Liver (tissue), 9 donors: ENCODE data around the gene ST6GALNAC5. TPM values are rescaled to one million over a fixed set of nuclear protein-coding genes. Genes with fewer than 3 reads are reported as not detected.

ENCODE experiments used
- DNase-seq: peaks from one replicate; pipeline ENCODE4 v3.0.0-alpha.2; 2017; ENCODE audit warnings: low spot score
- H3K27ac ChIP-seq, 2 donors: one replicate each; pipeline ENCODE4 v1.7.0; 2013; ENCODE audit warnings: inconsistent platforms in 2 of 2, low read length in 2 of 2, control low read depth in 1 of 2, low read depth in 1 of 2, mild to moderate bottlenecking in 1 of 2
- H3K27me3 ChIP-seq, 4 donors: one replicate each; pipeline versions ENCODE4 v1.6.1 to v1.7.0; 2013; ENCODE audit warnings: low read length in 3 of 4, inconsistent platforms in 1 of 4, mild to moderate bottlenecking in 1 of 4, moderate library complexity in 1 of 4; ENCODE audit not compliant: control insufficient read depth in 4 of 4, insufficient read depth in 4 of 4
- H3K36me3 ChIP-seq, 4 donors: one replicate each; pipeline versions ENCODE4 v1.6.1 to v1.7.0; 2013; ENCODE audit warnings: low read length in 3 of 4, mild to moderate bottlenecking in 3 of 4, low read depth in 1 of 4, moderate library complexity in 1 of 4; ENCODE audit not compliant: control insufficient read depth in 4 of 4, insufficient read depth in 3 of 4
- H3K4me1 ChIP-seq, 4 donors: one replicate each; pipeline versions ENCODE4 v1.6.1 to v1.7.0; 2013; ENCODE audit warnings: low read length in 3 of 4, mild to moderate bottlenecking in 3 of 4, moderate library complexity in 1 of 4; ENCODE audit not compliant: control insufficient read depth in 4 of 4, insufficient read depth in 4 of 4
- H3K4me3 ChIP-seq, 3 donors: one replicate each; pipeline versions ENCODE4 v1.6.1 to v1.7.0; 2013; ENCODE audit warnings: low read length in 3 of 3, control low read depth in 1 of 3, low read depth in 1 of 3, mild to moderate bottlenecking in 1 of 3
- H3K9ac ChIP-seq, 2 donors: one replicate each; pipeline ENCODE4 v1.7.0; 2013; ENCODE audit warnings: low read length in 2 of 2, mild to moderate bottlenecking in 2 of 2, moderate library complexity in 2 of 2, control low read depth in 1 of 2, low read depth in 1 of 2
- H3K9me3 ChIP-seq, 4 donors: one replicate each; pipeline versions ENCODE4 v1.6.1 to v1.7.0; 2013; ENCODE audit warnings: low read length in 3 of 4; ENCODE audit not compliant: control insufficient read depth in 4 of 4
- ATF3 ChIP-seq: IDR thresholded peaks from 2 replicates; pipeline ENCODE4 v1.6.1; 2016; ENCODE audit warnings: antibody characterized with exemption
- EGR1 ChIP-seq, 2 donors: IDR thresholded peaks; 2 replicates each; pipeline ENCODE4 v1.6.1; 2016 to 2018; ENCODE audit warnings: antibody characterized with exemption in 2 of 2, low read depth in 2 of 2
- FOXA1 ChIP-seq: IDR thresholded peaks from 2 replicates; pipeline ENCODE4 v1.6.1; 2016; ENCODE audit warnings: antibody characterized with exemption
- FOXA2 ChIP-seq: IDR thresholded peaks from 2 replicates; pipeline ENCODE4 v1.6.1; 2016; ENCODE audit warnings: antibody characterized with exemption
- GABPA ChIP-seq, 2 donors: IDR thresholded peaks in 1 of 2; conservative IDR thresholded peaks in 1 of 2; 2 replicates each; pipeline ENCODE4 v1.6.1; 2016; ENCODE audit warnings: antibody characterized with exemption in 2 of 2, mild to moderate bottlenecking in 1 of 2, moderate library complexity in 1 of 2
- HNF4A ChIP-seq, 2 donors: conservative IDR thresholded peaks; 2 replicates each; pipeline ENCODE4 v1.6.1; 2016; ENCODE audit warnings: antibody characterized with exemption in 2 of 2, mild to moderate bottlenecking in 2 of 2
- HNF4G ChIP-seq: IDR thresholded peaks from 2 replicates; pipeline ENCODE4 v1.6.1; 2016; ENCODE audit warnings: antibody characterized with exemption
- JUND ChIP-seq, 2 donors: IDR thresholded peaks; 2 replicates each; pipeline ENCODE4 v1.6.1; 2016; ENCODE audit warnings: antibody characterized with exemption in 2 of 2
- MAX ChIP-seq: IDR thresholded peaks from 2 replicates; pipeline ENCODE4 v1.6.1; 2016; ENCODE audit warnings: antibody characterized with exemption
- NR2F2 ChIP-seq: IDR thresholded peaks from 2 replicates; pipeline ENCODE4 v1.6.1; 2016; ENCODE audit warnings: antibody characterized with exemption
- RAD21 ChIP-seq, 2 donors: IDR thresholded peaks; 2 replicates each; pipeline ENCODE4 v1.6.1; 2016; ENCODE audit warnings: antibody characterized with exemption in 2 of 2, mild to moderate bottlenecking in 2 of 2
- SP1 ChIP-seq: IDR thresholded peaks from 2 replicates; pipeline ENCODE4 v1.6.1; 2018; ENCODE audit warnings: antibody characterized with exemption, mild to moderate bottlenecking
- YY1 ChIP-seq: IDR thresholded peaks from 2 replicates; pipeline ENCODE4 v1.6.1; 2016; ENCODE audit warnings: antibody characterized with exemption, mild to moderate bottlenecking
- WGBS: extraction: QIAGEN DNeasy Blood & Tissue Kit; methylation state at CpG from one replicate; pipeline ENCODE4 v1.1.7; 2013; 5-methylcytosine and 5-hydroxymethylcytosine counted together
- polyA plus RNA-seq, 2 donors: library from polyadenylated mRNA; stranded (reverse) in 1 of 2; unstranded in 1 of 2; fragments of 200-250 nt in 1 of 2; fragments of >200 nt in 1 of 2; fragmentation: Nextera tagmentation in 1 of 2; extraction: Ambion mirVana in 1 of 2; gene quantifications; one replicate each; pipeline versions ENCODE4 v1.2.1 to v1.2.3, GENCODE V29; 2013 to 2015
- total RNA-seq, 2 donors: library from RNA; depleted of rRNA; stranded (reverse); fragments of >200 nt; gene quantifications; one replicate each; pipeline ENCODE4 v1.2.3, GENCODE V29; 2014
- TF ChIP-seq, protein P1 (sequence below): IDR thresholded peaks from 2 replicates; pipeline ENCODE4 v1.6.1; 2016; ENCODE audit warnings: antibody characterized with exemption, mild to moderate bottlenecking
- TF ChIP-seq, protein P2 (sequence below): fragments of 150-350 bp; IDR thresholded peaks from 2 replicates; pipeline ENCODE4 v1.5.1; 2017; ENCODE audit warnings: improper control_type of control experiment, low read depth, low read length; ENCODE audit not compliant: missing input control
- donor health status: healthy.
- donor health status: healthy.
- donor health status: healthy.
- donor health status: healthy.
- donor health status: healthy.

The ST6GALNAC5 gene
- total and polyA plus RNA-seq, 4 donors: 0.09 to 0.17 TPM; not detected in 2

- no peak for DNase-seq
- H3K9me3 ChIP-seq: no peaks in the 10 kb centered on the region
- H3K9ac ChIP-seq: no peak overlapping the region
- H3K27me3 ChIP-seq: no peaks in the 10 kb centered on the region
- TF ChIP-seq SP1 (no peak), RAD21 (IDR thresholded peaks at IDR 0.05) (no peak), HNF4A (conservative IDR thresholded peaks at IDR 0.05) (no peak), JUND (IDR thresholded peaks at IDR 0.05) (no peak), FOXA2 (no peak), FOXA1 (no peak)
- no peak overlapping the region for H3K4me3 ChIP-seq
- WGBS: 85% methylated on average over 5 of the region's 5 CpGs
- no peaks in the 10 kb centered on the region for H3K4me1 ChIP-seq
- H3K27ac ChIP-seq: no peak overlapping the region
- no peaks in the 10 kb centered on the region for H3K36me3 ChIP-seq
Observed at GRCh38 chr1:77014073-77014788, 147.0 kb downstream of the ST6GALNAC5 start.

GRCh38 chr1:77015748-77016341 is 148.6 kb downstream of the ST6GALNAC5 start:
- 83% methylated on average over 2 of the region's 2 CpGs for WGBS
- H3K9me3 ChIP-seq: no peaks in the 10 kb centered on the region
- no peaks in the 10 kb centered on the region for H3K4me1 ChIP-seq
- H3K27me3 ChIP-seq: no peaks in the 10 kb centered on the region
- H3K4me3 ChIP-seq: no peak overlapping the region
- no peaks in the 10 kb centered on the region for H3K36me3 ChIP-seq
- DNase-seq: no peak
- TF ChIP-seq YY1: no peak
- no peak for TF ChIP-seq FOXA2
- no peak for TF ChIP-seq RAD21 (IDR thresholded peaks at IDR 0.05)
- TF ChIP-seq JUND (IDR thresholded peaks at IDR 0.05): no peak
- TF ChIP-seq HNF4G: no peak
- TF ChIP-seq EGR1 (IDR thresholded peaks at IDR 0.05; ENCODE audit: low read depth in 2 of 2): no peak
- TF ChIP-seq GABPA (IDR thresholded peaks at IDR 0.05 in 1 of 2, conservative IDR thresholded peaks at IDR 0.05 in 1 of 2): no peak
- TF ChIP-seq, protein P1, sequence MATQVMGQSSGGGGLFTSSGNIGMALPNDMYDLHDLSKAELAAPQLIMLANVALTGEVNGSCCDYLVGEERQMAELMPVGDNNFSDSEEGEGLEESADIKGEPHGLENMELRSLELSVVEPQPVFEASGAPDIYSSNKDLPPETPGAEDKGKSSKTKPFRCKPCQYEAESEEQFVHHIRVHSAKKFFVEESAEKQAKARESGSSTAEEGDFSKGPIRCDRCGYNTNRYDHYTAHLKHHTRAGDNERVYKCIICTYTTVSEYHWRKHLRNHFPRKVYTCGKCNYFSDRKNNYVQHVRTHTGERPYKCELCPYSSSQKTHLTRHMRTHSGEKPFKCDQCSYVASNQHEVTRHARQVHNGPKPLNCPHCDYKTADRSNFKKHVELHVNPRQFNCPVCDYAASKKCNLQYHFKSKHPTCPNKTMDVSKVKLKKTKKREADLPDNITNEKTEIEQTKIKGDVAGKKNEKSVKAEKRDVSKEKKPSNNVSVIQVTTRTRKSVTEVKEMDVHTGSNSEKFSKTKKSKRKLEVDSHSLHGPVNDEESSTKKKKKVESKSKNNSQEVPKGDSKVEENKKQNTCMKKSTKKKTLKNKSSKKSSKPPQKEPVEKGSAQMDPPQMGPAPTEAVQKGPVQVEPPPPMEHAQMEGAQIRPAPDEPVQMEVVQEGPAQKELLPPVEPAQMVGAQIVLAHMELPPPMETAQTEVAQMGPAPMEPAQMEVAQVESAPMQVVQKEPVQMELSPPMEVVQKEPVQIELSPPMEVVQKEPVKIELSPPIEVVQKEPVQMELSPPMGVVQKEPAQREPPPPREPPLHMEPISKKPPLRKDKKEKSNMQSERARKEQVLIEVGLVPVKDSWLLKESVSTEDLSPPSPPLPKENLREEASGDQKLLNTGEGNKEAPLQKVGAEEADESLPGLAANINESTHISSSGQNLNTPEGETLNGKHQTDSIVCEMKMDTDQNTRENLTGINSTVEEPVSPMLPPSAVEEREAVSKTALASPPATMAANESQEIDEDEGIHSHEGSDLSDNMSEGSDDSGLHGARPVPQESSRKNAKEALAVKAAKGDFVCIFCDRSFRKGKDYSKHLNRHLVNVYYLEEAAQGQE: no peak
- no peak for TF ChIP-seq MAX
- no peak for TF ChIP-seq NR2F2
- TF ChIP-seq HNF4A (conservative IDR thresholded peaks at IDR 0.05): no peak
- no peak overlapping the region for H3K9ac ChIP-seq
- no peak overlapping the region for H3K27ac ChIP-seq

DNA sequence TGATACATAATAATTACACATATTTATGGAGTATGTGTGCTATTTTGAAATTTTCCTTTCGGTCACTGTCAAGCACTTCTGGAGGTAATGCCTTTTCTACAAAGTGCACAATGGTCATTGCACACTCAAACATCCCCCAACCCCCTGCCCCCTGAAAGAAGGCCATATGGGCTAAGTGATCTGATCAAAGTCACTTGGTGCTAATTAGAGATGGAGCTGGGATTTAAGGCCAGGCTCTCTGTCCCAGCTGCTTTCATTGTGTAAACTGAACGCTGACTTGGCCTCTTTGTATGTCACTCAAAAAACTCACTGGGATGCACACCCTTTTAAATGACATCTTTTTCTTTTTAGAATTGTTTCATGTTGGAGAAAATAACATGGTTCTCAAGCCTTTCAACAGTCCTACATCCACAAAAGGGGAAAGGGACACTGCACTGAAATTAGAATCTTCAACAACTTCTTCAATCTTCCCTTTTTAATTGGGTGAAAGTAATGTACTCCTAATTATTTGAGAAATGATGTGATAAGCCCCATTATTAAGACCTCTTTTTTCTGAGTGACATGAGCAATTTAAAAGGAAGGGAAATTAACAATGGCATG is 149.2 kb downstream of the ST6GALNAC5 start:
- Histone ChIP-seq H3K27me3 (no peaks in the 10 kb centered on the region), H3K9me3 (no peaks in the 10 kb centered on the region), H3K4me1 (no peaks in the 10 kb centered on the region), H3K27ac (no peak overlapping the region), H3K9ac (no peak overlapping the region), H3K36me3 (no peaks in the 10 kb centered on the region), H3K4me3 (no peak overlapping the region)
- 71% methylated on average over 2 of the region's 2 CpGs for WGBS
- no peak for DNase-seq
- no peak for TF ChIP-seq RAD21 (IDR thresholded peaks at IDR 0.05)
- no peak for TF ChIP-seq EGR1 (IDR thresholded peaks at IDR 0.05; ENCODE audit: low read depth in 2 of 2)
- TF ChIP-seq FOXA2: no peak
- TF ChIP-seq, protein P2, sequence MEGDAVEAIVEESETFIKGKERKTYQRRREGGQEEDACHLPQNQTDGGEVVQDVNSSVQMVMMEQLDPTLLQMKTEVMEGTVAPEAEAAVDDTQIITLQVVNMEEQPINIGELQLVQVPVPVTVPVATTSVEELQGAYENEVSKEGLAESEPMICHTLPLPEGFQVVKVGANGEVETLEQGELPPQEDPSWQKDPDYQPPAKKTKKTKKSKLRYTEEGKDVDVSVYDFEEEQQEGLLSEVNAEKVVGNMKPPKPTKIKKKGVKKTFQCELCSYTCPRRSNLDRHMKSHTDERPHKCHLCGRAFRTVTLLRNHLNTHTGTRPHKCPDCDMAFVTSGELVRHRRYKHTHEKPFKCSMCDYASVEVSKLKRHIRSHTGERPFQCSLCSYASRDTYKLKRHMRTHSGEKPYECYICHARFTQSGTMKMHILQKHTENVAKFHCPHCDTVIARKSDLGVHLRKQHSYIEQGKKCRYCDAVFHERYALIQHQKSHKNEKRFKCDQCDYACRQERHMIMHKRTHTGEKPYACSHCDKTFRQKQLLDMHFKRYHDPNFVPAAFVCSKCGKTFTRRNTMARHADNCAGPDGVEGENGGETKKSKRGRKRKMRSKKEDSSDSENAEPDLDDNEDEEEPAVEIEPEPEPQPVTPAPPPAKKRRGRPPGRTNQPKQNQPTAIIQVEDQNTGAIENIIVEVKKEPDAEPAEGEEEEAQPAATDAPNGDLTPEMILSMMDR: no peak
- no peak for TF ChIP-seq MAX
- TF ChIP-seq HNF4G: no peak
- no peak for TF ChIP-seq HNF4A (conservative IDR thresholded peaks at IDR 0.05)
- TF ChIP-seq FOXA1: no peak
- TF ChIP-seq ATF3: no peak
- TF ChIP-seq, protein P1: no peak
- TF ChIP-seq GABPA (IDR thresholded peaks at IDR 0.05 in 1 of 2, conservative IDR thresholded peaks at IDR 0.05 in 1 of 2): no peak
